ENCODE measurements around the gene KCTD17.
A peak's percentile ranks its signal among the peaks of the same experiment; 100 is the strongest.

KCTD17 gene

DNA sequence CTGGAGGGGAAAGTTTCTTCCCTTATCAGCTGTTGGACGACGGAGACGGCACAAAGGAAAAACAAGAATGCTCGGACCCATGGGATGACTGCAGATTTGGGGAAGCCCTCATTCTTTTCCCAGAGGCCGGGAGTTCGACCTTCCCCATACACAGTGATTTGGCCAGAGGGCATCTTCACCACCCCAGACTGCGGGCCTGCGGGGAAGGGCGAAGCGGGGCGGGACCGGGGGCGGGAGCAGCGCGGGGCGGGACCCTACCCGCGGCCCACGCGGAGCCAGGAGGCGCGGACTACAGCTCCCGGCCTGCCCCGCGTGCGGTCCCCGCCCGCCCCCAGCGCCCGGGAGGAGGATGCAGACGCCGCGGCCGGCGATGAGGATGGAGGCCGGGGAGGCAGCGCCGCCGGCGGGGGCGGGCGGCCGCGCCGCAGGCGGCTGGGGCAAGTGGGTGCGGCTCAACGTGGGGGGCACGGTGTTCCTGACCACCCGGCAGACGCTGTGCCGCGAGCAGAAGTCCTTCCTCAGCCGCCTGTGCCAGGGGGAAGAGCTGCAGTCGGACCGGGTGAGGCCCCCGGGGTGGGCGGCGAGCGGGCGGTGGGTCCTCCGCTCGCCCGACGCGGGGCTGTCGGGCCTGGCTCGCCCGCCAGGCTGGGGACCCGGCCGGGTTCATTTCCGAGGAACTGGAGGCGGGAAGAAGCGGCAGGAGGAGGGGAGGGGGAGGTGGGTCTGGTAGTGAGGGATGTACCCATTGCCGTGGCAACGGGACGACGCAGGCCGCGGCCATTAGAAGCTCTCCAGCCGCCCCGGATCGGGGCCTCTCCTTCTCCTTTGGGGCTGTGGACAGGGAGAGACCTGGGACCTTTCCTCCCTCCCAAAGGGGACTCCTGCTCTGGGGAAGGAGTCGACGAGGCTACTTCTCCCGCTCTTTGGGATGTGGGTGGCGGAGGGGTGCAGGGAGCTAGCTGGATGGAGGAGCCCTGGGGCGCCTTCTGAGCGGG, at the start of gene KCTD17:
Gene KCTD17, plus strand, starts transcription at position 352 of the 995 bp plus-strand sequence. Its CDS starts 19 bp downstream, at position 371.
- peak; percentile 17 for DNase-seq

- no peak for DNase-seq
Measured at GRCh38 chr22:37001826-37002225, 49.7 kb upstream of the KCTD17 start.

DNA sequence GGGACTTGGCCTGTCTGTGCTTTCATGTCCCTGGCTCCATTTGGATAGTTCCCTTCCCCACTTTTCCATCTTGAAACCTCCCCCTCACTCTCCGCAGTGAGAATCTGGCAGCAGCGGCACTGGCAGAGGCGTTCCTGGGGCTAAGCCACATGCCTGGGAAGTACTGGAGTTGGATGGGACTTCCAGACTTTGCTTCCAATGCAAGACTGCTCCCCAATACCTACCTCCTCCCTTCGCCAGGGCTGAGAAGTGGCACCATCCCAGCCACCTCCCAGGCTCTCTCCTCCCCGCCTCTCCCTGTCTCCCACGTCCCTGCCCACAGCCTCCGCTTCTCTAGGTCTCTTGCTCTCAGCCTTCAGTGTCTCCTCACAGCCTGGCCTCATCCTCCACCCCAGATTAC, 48.9 kb upstream of the KCTD17 start:
- DNase-seq = no peak

- DNase-seq = no peak
Measured at GRCh38 chr22:37007651-37008050, 43.9 kb upstream of the KCTD17 start.

GRCh38 chr22:37008365-37008764, 43.2 kb upstream of the KCTD17 start:
- DNase-seq = no peak

GRCh38 chr22:37009490-37009889, 42.1 kb upstream of the KCTD17 start:
- no peak for DNase-seq

GRCh38 chr22:37010174-37010573, 41.4 kb upstream of the KCTD17 start:
- DNase-seq = no peak

DNA sequence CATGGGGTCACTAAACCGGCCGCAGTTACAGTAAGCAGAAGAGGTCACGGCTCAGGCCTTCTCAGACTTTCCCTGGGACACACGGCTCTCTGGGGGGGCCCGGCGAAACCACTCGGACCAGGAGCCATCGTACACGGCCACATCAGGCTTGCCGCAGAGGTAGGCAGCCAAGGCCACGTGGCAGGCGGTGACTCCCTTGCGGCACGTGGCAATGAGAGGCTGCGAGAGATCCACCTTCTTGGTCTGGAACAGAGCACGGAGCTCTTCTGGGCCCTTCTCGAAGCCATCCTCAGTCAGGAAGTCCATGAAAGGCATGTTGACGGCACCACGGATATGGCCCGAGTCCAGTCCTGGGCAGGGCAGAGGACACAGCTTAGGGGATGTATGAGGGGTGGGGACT, 40.6 kb upstream of the KCTD17 start:
- DNase-seq = no peak

DNA sequence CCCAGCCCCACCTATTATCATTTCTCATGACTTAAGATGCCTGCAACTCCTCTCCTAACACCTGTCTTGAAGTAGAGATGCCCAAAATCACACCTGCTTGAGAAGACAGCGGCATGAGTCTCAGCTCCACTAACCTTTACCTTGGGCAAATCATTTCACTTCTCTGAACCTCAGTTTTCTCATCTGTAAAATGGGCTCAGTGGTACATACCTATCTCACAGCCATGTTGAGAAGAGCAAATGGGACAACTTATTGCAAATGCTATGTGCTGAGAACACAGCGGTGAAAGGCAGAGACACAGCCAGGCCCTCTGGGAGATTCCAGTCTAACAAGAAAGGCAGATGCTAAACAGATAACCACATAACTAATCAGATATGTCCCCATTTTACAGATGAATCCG, 40.1 kb upstream of the KCTD17 start:
- no peak for DNase-seq

- no peak for DNase-seq
Measured at GRCh38 chr22:37012262-37012904, 39.2 kb upstream of the KCTD17 start.

DNA sequence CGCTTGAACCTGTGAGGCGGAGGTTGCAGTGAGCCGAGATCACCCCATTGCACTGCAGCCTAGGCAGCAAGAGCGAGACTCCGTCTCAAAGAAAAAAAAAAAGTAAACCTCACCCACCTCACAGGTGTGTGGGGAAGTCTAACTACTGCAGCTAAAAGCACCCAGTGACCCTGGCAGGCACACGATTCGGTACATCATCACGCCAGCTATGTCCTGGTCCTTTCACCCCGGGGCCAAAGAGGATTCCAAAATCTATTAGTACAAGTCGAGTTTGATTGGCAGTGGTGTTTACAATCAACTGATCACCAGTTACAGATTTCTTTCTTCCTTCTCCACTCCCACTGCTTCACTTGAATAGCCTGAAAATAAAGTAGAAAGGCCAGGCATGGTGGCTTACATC, 38.6 kb upstream of the KCTD17 start:
- DNase-seq = no peak

DNA sequence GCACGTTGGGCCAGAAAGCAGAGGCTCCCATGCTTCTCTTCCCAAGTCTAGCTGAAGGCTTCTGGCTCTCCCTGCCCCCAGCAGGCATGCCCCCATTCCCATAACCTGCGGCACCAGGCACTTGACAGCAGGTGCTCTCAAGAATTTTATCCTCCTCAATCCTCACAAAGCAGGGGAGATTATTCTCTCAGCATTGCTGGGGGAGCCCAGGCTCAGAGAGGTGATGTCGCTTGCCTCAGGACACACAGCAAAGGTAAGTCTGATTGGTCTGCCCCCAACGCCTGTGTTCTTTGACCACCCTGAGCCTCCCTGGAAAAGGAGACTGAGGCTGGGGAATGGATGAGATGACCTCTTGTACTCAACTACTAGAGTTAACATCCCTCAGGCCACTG, 37.1 kb upstream of the KCTD17 start:
- DNase-seq = no peak

GRCh38 chr22:37014835-37015586, 36.5 kb upstream of the KCTD17 start:
- no peak for DNase-seq

DNA sequence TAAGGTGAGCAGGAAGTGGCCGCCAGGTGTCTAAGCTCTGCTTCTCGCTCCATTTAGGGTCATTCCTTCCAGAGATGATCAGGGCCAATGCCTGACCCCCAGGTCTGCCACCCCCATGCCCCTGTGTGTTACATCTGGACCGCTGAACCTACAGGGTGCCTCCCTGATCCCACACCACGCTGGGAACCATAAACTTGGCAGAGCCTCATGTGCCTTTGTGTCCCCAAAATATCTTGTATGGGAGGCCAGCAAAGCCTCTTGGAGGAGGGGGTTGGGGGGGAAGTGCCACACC, 36.0 kb upstream of the KCTD17 start:
- no peak for DNase-seq

- no peak for DNase-seq
Measured at GRCh38 chr22:37016134-37016910, 35.2 kb upstream of the KCTD17 start.

- no peak for DNase-seq
Measured at GRCh38 chr22:37017356-37017755, 34.2 kb upstream of the KCTD17 start.

DNA sequence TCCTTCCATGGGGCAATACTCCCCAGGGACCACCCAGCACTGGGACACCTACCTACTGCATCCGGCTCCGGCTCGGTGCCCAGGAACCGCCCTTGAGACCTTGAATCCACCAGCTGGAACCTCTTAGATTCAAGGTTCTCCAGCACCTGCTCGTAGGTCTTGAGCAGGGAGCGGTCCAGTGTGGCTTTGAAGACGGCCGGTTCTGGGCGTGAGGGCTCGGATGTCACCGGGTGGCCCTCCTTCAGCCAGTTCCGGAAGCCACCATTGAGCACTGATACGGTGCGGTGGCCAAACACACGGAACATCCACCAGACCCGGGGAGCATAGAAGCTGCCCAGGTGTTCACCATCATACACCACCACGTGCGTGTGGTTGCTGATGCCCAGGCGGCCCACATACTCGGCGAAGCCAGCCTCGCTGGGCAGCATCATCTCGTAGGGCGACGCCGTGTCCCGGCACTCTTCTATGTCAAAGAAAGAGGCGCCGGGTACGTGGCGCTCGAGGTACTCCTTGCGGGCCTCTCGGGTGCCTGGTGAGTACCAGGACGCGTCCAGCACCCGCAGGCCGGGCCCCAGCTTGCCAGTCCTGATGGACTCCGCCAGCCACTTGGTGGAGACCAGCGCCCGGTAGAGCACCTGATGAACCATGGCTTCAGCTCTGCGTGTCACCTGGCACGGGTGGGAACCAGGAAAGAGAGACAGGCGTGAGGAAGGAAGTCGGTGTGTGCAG, 33.3 kb upstream of the KCTD17 start:
- DNase-seq = no peak

DNA sequence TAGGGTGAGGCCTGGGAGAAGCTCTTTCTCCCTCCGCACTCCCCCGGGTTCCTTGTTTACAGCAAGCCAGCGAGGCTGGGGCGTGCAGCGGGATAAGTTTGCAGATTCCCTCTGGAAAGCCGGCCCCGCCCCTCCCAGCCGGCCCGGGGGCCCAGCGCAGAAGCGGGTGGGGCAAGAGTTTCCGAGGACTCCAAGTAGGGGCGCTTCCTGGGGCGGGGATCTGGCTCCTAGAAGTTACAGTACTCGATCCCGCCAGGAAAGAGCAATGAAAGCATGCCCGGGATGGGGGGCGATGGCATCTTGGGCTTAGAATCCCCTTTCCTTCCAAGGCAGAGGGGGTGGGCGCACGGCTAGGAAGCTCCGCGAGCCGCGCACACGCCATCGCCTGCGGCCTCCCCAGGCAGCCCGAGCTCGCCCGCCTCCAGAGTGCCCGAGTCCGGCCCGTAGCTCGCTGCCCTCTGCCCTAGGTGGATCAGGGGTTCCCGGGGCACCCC, 32.7 kb upstream of the KCTD17 start:
- no peak for DNase-seq

DNA sequence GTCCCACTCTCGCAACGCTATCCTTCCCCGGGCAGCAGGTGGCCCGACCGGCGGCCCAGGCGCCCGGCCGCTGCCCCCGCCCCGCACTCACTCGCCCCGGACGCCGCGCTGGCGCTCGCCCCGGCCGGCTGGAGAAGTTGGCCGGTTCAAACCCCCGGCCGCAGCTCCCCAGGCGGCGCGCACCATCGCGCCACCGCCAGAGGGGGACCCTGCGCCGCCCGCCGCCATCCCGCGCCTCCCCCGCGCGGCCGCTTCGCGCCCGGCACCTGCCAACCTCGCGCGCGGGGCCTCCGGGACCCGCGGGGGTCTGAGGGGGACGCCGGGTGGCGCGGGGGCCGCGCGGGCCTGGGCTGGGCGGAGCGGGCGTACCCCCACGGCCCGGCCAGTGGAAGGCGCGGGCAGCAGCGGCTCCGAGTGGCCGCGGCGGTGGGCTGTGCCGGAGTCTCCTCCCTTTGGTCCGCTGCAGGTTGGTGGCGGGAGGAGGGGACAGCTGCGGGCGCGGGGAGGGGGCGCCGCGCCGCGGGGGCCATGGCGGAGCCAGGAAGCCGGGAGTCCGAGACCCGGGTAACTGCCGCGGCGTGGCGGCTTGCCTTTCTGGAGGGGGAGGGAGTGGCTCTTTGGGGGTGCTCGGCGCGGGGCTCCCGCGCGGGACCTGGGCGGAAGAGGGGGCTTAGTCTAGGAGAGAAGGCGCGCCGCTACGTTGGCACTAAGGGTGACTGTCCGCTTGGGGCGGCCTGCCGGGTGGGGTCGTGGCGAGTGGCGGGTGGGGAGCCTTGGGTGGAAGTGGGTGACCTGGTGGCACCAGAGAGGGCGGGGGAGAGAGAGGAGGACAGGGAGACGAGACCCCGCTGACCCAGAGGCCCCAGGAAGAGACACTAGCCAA, 32.0 kb upstream of the KCTD17 start, which contains the start of the genes MPST and TST:
Gene MPST, plus strand, starts transcription at position 434 of the 883 bp plus-strand sequence. Its CDS starts 95 bp downstream, at position 529.
Gene TST, minus strand, starts transcription at position 139 of the 883 bp plus-strand sequence. CDS start 715 bp downstream, outside the sequence.
- DNase-seq = no peak

- DNase-seq = no peak
Measured at GRCh38 chr22:37020192-37020479, 31.4 kb upstream of the KCTD17 start.

DNA sequence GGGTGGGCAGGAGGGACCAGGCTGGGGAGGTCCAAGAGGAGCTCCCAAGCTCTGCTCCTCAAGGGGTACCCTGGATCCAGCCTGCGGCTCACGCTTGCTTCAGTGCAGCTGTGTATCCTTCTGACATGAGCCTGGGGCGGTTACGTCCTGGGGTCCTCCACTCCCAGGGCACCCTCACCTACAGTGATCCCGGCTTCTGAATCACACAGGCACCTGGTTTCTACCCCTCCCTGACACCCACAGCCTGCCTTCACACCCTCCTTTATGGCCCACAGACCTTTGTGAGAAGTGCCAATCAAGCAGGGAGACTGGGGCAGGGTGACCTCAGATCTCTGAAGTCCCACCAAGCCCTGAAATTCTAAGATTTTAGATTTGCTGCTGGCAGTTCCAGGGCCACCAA, 30.5 kb upstream of the KCTD17 start:
- DNase-seq = no peak
